ENCODE results near the gene MZF1. TPM values are rescaled to one million over a fixed set of nuclear protein-coding genes. Genes with fewer than 3 reads are reported as not detected.

MZF1 gene
- total and polyA plus RNA-seq, 9 of the 15 experiments (the other 6 are each of a cell fraction or from before 2014, with no cell fraction given): 0.31 to 29.3 (median 11.5) TPM

- TF ChIP-seq HBP1 (CRISPR knock-in tag; IDR thresholded peaks at IDR 0.05): no peak
- peak; percentile 74 for TF ChIP-seq PRPF4 (IDR thresholded peaks at IDR 0.05; ENCODE audit: insufficient read depth, low read depth, low read length, poor library complexity, severe bottlenecking)
- TF ChIP-seq SRSF3 (IDR thresholded peaks at IDR 0.05; ENCODE audit: insufficient read depth, low read length): no peak
- peak; percentile 79; the same call in 1 of the 2 replicates for TF ChIP-seq ILF3 (IDR thresholded peaks at IDR 0.05; ENCODE audit: borderline replicate concordance)
- TF ChIP-seq ADNP (tag; IDR thresholded peaks at IDR 0.05): no peak
- peak; percentile 97 for TF ChIP-seq CGGBP1 (CRISPR knock-in tag; IDR thresholded peaks at IDR 0.05)
- peak; percentile 88 for TF ChIP-seq ZBTB12 (CRISPR knock-in tag; IDR thresholded peaks at IDR 0.05)
- 0 out of 2 replicates have a peak, but pooled peaks have one; percentile 40 for TF ChIP-seq CHCHD3 (CRISPR knock-in tag; IDR thresholded peaks at IDR 0.05)
- TF ChIP-seq ESRRB (CRISPR knock-in tag; IDR thresholded peaks at IDR 0.05; ENCODE audit: borderline replicate concordance): no peak
- no peak for TF ChIP-seq SRSF1 (IDR thresholded peaks at IDR 0.05; ENCODE audit: low read depth, low read length)
- TF ChIP-seq HDAC1 (IDR thresholded peaks at IDR 0.05): peak in 1 of 2 experiments; percentile 61; a peak in 1 of 4 replicates
- TF ChIP-seq FOXA1 (IDR thresholded peaks at IDR 0.05; ENCODE audit: borderline replicate concordance): no peak
- TF ChIP-seq ZBTB2 (IDR thresholded peaks at IDR 0.05): peak; percentile 84
- TF ChIP-seq SMARCB1 (IDR thresholded peaks at IDR 0.05; ENCODE audit: insufficient read length, low read depth): no peak
- 0 out of 2 replicates have a peak, but pooled peaks have one; percentile 23 for TF ChIP-seq ZBTB17 (CRISPR knock-in tag; IDR thresholded peaks at IDR 0.05)
- TF ChIP-seq ZNF696 (CRISPR knock-in tag; conservative IDR thresholded peaks at IDR 0.05): no peak
- peak; percentile 35; the same call in 1 of the 2 replicates for TF ChIP-seq ATF1 (CRISPR knock-in tag; IDR thresholded peaks at IDR 0.05)
- peak; percentile 99 for TF ChIP-seq ATF1 (tag; IDR thresholded peaks at IDR 0.05)
- no peak for TF ChIP-seq ZFP91 (CRISPR knock-in tag; IDR thresholded peaks at IDR 0.05)
- 0 out of 2 replicates have a peak, but pooled peaks have one; percentile 56 for TF ChIP-seq NCOA6 (IDR thresholded peaks at IDR 0.05)
- peak; percentile 28; the same call in 1 of the 2 replicates for TF ChIP-seq HNRNPL (IDR thresholded peaks at IDR 0.05; ENCODE audit: low read depth, low read length)
- 0 out of 2 replicates have a peak, but pooled peaks have one; percentile 43 for TF ChIP-seq NCOR1 (IDR thresholded peaks at IDR 0.05)
- peak; percentile 60 for TF ChIP-seq NELFE (IDR thresholded peaks at IDR 0.05; ENCODE audit: insufficient read depth, insufficient read length)
Observed at GRCh38 chr19:58543826-58544590, 29.1 kb downstream of the MZF1 start, which contains the start of gene TRIM28 (continued).

Measured in K562 (cell line).